GM19397 (cell line): ENCODE data around the gene MOB2.

ENCODE experiments used
- ATAC-seq: cut with Tn5 transposase; IDR thresholded peaks from one replicate; pipeline ENCODE4 v1.9.1; 2021; ENCODE audit warnings: mild to moderate bottlenecking, moderate library complexity; ENCODE audit not compliant: unreplicated experiment

MOB2 gene

DNA sequence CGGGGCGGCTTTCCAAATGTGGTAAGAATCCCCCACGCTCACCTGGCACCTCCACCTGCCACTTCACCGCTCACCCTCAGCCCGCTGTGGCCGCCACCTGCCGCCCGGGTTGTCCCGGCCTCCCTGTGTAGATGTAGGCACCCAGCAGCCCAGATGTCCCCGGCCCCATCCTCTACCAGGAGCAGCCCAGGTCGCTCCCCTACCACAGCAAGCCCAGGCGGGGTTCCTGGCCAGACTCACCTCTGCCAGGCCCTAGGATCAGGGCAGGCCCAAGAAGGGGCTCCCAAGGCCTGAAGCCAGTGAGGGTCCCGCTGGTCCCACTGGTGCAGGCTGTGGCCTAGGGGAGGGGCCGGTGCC lies 27.4 kb downstream of the MOB2 start:
- no peak for ATAC-seq

DNA sequence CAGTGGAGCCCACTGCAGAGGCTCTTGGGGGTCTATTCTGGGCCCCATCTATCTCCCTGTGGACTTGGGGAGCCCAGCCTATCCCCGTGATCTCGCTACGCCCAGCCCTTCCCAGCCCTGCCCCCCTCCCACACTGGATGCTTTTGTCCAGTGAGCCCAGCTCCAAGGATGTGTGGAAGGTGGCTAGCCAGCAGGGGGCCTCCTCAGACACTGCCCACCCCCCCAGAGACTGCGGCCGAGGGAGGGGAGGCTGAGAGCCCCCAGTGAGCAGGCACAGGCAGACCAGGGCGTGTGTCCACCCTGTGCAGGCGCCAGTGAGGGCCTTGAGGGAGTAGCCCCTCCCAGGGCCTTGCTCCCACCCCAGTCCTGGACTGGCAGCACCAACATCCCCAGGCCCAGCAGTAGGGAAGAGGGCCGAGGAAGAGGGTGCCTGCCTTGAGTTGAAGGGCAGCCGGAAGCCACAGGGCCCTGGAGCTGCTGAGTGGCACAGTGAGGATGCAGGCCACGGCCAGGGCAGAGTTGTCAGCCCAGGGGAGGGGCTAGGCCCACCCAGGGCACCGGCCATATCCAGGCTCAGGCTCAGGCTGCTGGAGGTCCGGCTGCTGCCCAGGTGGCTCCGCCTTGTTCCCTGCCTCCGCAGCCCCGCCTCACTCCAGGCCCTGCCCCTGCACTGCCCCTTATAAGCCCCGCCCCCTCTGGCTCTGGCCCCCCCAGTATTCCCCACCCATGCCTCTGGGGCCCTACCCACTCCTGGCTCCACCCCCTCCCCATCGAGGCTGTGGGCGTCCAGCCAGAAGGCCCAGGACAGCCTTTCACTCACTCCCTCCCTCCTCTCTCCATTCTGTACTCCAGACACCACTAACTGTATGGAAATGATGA lies 28.0 kb downstream of the MOB2 start:
- no peak for ATAC-seq

DNA sequence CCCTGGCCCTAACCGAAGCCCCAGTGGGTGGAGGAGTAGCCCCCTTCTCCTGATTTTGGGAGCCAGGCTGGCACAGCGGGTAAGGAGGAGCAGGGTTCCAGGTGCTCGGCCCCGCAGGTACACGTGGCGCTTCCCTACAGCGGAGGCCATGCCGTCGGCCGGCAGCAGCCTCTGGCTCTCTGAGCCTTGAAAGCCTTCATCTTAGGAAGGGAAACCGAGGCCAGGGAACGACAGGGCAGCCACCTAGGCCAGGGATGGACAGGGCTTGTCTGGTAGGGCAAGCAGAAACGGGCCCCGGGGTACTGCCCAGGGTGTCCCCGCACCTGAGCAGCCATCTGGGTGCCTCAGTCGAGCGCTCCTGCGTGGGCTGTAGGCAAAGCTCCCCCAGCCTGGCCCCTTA lies 28.7 kb downstream of the MOB2 start:
- ATAC-seq: no peak

DNA sequence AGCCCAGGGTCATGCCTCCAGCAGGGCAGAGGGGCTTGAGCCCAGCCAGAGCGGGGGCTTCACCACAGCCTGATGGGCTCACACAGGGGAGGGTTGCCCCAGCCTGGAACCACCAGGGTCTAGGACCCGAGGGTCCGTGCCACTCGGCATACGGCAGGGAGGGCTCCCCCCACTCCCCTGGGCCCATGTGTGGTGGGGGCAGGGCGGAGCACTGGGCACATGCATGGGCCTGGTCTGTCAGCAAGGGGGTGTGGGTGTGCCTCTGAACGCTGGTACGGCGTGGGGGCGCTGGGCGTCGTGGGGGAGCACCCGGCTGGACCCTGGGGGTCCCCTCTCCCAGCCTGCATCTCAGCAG lies 29.3 kb downstream of the MOB2 start:
- ATAC-seq: no peak

DNA sequence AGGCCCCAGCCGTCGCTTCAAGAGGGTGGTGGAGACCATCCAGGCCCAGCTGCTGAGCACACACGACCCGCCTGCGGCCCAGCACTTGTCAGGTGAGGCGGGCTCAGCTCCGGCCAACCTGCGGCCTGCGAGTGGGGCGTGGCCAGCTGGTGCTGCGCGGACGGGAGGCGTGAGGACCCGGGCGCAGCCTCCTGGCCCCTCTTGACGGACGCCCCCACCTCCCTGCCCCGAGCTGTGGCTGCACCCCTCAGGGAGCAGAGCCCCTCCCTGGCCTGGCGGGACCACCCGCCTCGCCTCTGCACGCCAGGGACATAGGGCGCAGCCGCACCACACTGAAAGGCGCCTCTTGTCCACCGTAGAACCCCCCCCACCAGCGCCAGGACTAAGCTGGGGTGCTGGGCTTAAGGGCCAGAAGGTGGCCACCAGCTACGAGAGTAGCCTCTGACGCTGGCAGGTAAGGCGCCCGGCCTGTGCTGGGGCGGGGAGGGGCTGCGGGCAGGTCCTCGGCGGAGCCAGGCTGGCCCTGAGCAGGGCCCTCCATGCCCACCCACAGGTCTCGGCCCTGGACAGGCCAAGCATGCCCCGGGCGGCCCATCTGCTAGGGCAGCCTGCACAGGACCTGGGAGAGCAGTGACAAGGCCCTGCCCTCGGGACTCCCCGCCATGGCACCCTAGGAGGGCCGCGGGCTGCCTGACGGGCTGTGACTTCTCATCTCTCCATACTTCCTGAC lies 29.8 kb downstream of the MOB2 start:
- no peak for ATAC-seq

DNA sequence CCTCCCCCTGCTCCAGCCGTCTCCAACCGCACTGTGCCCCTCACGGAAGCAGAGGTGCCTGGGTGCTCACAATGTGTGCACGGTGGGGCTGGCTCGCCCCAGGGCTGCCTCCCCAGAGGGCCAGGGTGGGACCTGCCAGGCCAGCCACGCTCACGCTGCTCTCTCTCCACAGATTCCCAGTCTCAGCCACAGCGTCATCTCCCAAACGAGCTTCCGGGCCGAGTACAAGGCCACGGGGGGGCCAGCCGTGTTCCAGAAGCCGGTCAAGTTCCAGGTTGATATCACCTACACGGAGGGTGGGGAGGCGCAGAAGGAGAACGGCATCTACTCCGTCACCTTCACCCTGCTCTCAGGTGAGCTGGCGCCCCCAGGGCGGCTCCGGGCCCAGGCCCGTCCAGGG lies 30.4 kb downstream of the MOB2 start:
- ATAC-seq: no peak

DNA sequence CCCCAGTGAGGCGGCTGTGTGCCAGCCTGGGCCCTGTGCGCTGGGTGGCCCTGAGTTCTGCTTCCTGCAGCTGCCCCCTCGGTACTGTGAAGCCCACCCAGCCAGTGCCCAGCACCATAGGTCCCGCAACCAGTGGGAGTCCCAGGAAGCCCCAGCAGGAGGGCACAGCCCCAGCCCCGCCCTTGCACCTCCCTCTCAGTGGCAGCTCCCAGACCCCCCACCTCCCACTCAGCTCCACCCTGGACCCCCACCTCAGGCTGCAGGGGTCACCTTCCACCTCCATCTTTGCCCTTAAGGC lies 30.9 kb downstream of the MOB2 start:
- no peak for ATAC-seq

DNA sequence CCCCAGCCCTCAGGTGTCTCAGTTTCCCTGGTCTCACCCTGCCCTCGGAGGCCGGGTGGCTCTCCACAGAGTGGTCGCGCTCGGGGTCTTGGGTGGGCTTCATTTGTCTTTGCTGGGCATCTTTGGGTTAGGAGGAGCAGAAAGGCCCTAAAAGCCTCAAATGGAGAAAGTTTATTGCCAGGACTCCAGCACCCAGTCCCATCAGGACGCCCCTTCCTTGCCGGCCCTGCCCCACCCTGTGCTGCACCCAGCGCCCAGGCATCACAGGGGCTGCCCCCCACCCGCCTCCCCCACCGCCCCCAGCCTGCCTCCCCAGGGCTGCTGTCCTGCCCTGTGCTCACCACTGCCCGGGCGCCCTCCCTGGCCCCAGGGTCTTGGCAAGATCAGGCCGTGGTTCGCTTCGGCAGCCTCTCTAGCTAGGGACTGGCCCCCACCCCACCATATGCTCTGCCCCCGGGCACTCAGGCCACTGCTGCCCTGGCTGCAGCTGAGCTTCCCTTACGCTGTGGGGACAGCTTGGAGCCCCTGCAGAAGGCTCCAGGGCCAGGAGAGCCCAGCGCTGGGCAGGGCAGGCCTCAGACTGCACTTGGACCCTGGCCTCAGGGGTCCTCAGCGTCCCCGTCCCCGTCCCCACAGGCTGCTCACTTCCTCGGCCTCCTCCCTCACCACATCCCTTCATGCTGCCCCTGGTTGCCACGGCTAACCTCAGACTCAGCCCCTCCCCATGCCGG lies 31.4 kb downstream of the MOB2 start:
- no peak for ATAC-seq

DNA sequence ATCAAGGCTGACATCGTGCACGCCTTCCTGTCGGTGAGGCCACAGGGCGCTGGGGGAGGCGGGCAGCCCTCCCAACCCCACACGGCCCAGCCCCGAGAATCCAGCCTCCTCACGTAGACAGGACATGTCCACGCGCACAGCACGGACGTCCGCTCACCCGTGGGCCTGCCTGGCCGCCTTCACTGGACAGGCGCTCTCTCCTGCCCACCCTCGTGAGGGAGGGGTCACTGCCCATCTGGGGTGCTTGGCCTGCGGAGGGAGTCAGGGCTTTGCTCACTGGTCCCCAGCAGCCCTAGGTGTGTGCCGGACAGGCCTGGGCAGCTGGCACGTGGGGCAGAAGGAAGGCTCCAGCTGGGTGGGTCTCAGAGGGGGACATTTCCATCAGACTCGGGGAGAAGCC lies 32.0 kb downstream of the MOB2 start:
- no peak for ATAC-seq

DNA sequence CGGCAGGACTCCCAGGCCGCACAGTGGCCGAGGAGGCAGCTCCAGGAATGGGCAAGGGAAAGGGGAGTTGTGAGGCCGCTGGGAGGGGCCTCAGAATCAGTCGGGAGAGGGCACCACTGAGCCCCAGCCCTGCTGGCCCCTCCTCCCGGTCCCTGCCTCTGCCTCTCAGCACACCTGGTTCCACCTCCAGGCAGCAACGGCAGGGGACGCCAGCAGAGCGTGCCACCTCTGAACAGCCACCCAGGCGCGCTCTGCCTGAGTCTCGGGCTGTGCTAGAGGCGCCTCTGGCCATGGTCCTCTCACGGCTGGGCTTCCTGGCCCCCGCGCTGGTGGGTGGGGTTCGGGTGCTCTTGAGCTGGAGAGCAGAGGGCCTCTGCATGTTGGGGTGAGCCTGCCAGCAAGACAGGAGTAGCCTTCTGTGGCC lies 33.0 kb downstream of the MOB2 start:
- ATAC-seq: no peak

DNA sequence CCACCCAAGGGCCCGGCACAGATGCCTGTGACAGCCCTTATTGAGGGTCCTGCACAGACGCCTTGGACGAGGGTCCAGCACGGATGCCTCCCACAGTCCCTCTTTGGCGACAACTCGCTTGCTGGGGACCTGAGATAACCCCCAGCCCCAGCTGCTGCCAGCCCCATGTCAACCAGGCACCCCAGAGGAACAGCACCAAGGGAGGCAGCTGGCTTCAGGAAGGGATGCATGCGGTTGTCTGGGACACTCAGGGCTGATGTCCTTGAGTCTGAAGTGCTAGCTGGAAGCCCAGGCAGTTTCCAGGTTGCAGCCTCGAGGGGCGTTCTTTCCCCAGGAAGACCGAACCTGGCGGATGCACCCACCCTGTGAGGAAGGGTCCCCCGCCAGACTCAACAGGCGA lies 33.8 kb downstream of the MOB2 start:
- ATAC-seq: no peak

DNA sequence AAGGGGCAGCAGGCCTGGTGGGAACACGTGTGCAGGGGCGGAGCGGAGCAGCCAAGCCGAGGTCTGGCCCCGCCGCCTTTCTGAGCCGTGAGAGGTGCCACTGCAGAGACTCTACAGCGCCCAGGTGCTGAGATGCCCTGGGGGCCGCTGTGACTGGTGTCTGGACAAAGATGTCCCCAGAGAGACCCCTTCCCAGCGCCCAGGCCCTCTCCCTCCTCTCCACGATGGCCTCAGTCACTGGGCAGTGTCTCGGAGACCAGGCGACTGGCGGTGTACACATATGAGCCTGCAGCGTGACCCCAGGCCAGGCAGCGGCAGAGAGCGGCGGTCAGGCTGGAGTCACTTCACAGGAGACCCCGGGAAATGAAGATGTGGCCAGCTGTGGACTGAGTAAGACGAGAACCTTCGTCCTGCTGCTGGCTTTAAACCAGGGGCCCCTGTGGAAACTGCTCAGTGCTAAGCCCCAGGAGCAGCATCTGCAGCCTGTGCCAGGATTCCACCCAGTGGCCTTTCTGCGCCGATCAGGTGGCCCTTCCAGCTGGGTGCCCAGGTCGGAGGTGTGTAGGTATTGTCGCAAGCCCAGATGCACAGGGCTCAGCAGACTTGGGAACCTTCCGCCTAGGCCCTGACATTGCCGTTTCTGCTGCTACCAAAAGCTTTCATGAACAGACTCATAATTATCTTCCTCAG lies 34.7 kb downstream of the MOB2 start:
- no peak for ATAC-seq

DNA sequence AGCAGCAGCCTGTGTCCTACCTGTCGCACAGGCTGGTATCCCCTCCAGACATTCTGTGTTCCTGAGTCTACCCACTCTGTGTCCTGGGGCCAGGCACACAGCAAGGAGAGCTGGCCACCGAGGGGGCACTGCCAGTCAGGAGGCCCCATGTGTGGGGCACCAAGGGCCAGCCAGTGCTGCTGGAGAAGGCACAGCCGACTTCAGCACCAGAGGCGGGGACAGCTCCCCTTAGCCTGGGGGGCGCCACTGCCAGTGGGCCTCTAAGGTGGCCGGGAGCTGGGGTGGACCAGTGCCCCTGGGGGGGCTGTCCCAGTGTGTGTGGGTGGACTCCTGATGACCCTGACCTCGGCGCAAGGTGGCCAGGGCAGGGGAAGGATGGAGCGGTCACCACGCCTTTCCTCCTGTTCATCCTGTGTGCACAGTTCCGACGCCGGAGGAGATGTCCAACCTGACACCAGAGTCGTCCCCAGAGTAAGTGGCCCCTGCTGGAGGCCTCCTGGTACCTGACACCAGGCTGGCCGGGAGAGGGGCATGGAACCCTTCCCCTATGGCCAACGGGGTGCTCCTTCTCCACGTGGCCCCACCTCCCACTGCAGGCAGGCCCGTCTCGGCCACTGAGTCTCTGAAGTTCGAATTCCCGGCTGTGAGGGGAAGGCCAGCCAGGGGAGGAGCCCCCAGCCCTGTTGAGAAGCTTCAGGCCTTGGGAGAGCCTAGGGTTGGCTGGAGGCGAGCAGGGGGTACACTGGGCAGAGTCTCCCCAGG lies 35.4 kb downstream of the MOB2 start:
- no peak for ATAC-seq

DNA sequence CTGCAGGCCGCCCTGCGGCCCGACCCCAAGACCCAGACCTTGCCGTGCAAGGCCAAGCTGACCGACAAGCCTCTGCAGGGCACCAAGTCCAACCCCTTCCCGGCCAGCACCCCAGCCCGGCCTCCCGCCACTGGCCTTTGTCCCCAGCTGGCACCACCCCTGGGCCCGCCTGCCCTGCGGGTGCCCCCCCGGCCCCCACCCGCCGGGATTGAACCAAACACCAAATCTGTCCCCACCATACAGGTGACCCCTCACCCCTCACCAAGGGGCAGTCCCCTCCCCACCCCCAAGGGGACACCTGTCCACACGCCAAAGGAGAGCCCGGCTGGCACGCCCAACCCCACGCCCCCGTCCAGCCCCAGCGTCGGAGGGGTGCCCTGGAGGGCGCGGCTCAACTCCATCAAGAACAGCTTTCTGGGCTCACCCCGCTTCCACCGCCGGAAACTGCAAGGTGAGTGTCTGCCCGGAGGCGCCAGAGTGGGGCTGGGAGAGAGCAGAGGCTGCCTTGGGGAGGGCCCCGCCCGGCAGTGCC lies 36.2 kb downstream of the MOB2 start:
- ATAC-seq: no peak

DNA sequence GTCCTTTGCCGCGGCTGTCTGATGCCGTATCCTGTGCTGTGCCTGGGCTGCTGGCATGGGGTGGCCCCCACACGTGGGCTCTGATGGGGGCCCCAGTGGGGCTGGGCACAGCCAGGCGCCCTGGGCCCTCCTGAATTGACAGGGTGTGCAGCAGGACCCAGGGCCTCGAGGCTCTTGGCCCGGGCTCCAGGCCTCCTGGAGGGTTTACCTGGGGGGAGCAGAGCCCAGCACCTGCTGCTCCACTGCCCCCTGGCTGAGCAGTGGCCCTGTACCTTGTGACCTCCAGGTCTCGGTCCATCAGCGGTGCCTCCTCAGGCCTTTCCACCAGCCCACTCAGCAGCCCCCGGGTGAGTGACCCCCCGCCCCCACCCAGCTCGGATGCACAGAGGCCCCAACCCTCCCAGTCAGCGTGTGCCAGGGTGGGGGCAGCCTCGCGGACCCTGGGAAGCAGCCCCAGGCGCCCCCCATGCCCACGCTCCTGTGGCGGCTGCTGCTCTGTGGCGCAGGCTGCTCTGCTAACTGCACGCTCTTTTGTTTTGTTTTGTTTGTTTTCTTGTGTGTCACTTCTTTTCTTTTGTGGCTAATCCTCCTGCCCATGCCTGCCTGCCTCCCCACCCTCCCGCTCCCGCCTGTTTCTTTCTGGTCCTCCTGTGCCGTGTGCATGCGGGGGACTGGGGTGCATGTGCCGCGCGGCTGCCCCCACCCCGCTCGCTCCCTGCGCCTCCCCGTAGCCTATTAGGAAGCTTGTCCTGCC lies 36.9 kb downstream of the MOB2 start:
- no peak for ATAC-seq

DNA sequence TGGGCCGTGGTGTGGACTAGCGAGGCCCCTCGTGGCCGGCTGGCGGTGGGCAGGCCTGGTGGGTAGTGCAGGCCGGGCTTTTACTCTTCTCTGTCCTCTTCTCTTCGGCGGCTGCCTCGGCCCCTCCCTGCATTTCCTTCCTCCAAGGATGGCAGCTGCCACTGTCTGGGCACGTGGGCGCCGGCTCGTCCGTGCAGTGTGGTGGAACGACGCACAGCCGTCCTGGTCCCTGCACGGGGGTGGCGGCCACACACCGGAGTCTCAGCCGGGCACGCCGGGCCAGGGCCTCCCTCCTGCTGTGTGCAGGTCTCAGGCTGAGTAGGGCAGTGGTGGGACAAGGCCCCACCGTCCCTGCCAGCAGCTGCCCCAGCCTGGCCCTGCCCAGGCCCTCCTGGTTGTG lies 37.7 kb downstream of the MOB2 start:
- no peak for ATAC-seq

DNA sequence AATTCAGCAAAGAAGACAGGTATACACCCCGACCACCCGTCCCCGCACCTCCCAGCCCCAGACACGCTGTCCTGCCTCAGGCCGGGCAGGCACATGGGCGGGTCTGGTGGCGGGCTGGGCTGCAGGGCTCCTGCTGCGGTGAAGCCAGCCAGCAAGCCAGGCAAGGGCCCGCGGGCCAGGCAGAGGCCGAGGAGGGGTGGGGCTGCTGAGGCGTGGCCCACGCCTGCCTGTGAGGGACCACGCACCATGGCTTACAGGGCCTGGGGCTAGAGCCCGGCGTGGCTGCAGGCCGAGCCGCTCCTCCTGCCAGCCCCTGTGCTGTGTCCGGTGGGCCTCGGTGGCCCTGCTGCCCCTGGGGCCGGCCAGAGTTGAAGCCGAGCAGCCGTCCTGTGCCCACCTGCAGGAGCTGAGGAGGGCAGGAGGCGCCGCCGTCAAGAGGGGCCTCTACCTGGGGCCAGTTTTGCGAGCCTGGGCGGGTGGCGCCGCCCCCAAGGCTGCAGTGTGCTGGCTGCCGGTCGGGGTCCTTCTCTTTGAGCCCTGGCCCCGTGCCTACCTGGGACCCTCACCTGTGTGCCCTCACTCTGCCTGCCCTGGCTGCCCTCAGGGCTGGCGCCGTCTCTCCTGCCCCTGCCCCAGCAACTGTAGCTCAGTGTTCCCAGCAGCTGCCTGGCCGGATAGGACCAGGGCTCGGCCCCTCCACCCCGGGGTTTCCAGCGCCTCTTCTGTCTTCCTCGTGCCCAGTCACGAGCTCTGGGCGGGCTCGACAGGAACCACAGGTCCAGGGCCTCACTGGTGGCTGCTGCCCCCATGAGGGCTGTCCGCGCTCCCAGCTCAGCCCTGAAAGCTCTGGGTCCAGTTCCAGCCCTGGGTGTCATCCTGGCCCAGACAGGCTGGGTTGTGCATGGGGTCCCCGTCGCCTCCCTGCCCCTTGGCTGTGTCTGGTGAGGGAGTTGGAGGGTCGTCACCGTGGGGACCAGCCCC lies 38.4 kb downstream of the MOB2 start:
- ATAC-seq: no peak

DNA sequence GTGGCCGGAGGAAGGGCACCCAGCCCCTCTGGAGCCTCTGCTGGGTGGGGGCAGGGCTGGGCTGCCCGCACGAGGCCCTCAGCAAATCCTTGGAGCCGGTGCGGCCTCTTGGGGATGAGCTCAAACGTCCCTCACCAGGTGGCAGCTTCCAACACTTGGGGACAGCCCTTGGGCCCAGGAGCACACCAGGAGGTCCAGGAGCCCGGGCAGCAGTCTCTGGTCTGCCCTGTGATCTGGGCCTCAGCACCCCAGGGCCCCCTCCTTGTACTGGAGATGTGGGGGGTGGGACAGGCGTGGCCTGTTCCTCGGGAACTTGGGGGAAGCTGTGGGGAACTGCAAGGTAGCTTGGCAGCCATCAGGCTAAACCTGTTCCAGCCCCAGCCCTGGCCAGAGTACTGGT lies 40.0 kb downstream of the MOB2 start:
- ATAC-seq: no peak
